ENCODE data around the gene PTGER4.
"Not testable (repeated sequence)": the region's sequence is repeated elsewhere in the genome, so short reads cannot be mapped to it uniquely, and the experiment has no call there.

The PTGER4 gene

GRCh38 chr5:40694433-40694832 lies 14.7 kb downstream of the PTGER4 start:
- no peak overlapping the region for H3K4me3 ChIP-seq (ENCODE audit: low read depth, low read length)
- no peak for TF ChIP-seq CTCF (IDR thresholded peaks at IDR 0.05; ENCODE audit: low read depth, low read length)

- no peak overlapping the region for H3K4me3 ChIP-seq (ENCODE audit: low read depth, low read length)
- no peak for TF ChIP-seq CTCF (IDR thresholded peaks at IDR 0.05; ENCODE audit: low read depth, low read length)
Observed at GRCh38 chr5:40700116-40700782, 20.5 kb downstream of the PTGER4 start.

- H3K4me3 ChIP-seq (ENCODE audit: low read depth, low read length): not testable (repeated sequence)
Observed at GRCh38 chr5:40702027-40702426, 22.3 kb downstream of the PTGER4 start.

- not testable (repeated sequence) for H3K4me3 ChIP-seq (ENCODE audit: low read depth, low read length)
Observed at GRCh38 chr5:40705484-40705883, 25.8 kb downstream of the PTGER4 start.

GRCh38 chr5:40710575-40710974 lies 30.9 kb downstream of the PTGER4 start:
- H3K4me3 ChIP-seq (ENCODE audit: low read depth, low read length): not testable (repeated sequence)

- H3K4me3 ChIP-seq (ENCODE audit: low read depth, low read length): no peak overlapping the region
- TF ChIP-seq CTCF (IDR thresholded peaks at IDR 0.05; ENCODE audit: low read depth, low read length): no peak
Observed at GRCh38 chr5:40714001-40714400, 34.3 kb downstream of the PTGER4 start.

- TF ChIP-seq CTCF (IDR thresholded peaks at IDR 0.05; ENCODE audit: low read depth, low read length): no peak
- H3K4me3 ChIP-seq (ENCODE audit: low read depth, low read length): no peak overlapping the region
Observed at GRCh38 chr5:40716000-40716399, 36.3 kb downstream of the PTGER4 start.

GRCh38 chr5:40716590-40716989 lies 36.9 kb downstream of the PTGER4 start:
- no peak overlapping the region for H3K4me3 ChIP-seq (ENCODE audit: low read depth, low read length)
- no peak for TF ChIP-seq CTCF (IDR thresholded peaks at IDR 0.05; ENCODE audit: low read depth, low read length)

GRCh38 chr5:40717281-40717680 lies 37.6 kb downstream of the PTGER4 start:
- no peak overlapping the region for H3K4me3 ChIP-seq (ENCODE audit: low read depth, low read length)
- TF ChIP-seq CTCF (IDR thresholded peaks at IDR 0.05; ENCODE audit: low read depth, low read length): no peak
